HUDEP-2 (cell line): ENCODE measurements around the gene RBBP8.
"Not testable (repeated sequence)": the region's sequence is repeated elsewhere in the genome, so short reads cannot be mapped to it uniquely, and the experiment has no call there.

ENCODE experiments used
- DNase-seq, 76 experiments: peaks; one replicate each; lab custom pipeline; 2025; ENCODE audit not compliant: unreplicated experiment in 76 of 76; lab: John Stamatoyannopoulos, UW

The RBBP8 gene

DNA sequence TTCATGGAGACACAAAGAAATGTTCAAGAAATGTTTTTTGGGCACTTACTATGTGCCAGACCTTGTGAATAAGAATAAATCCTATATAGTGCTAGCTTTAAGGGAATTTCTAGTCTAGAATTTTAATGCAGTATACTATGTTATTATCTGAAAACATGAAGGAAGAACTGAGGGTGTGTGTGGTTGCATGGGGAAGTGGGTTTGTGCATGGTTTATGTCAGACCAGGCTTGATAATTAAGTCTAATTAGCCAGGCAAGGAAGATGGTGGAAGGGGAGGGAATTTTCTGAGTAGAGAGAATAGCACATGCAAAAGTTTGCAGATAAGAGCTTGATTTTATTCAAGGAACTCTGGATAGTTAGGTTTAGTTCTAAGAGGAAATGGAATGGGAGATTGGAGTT, 6.5 kb downstream of the RBBP8 start:
- DNase-seq: no peak

GRCh38 chr18:22943847-22944246, 10.7 kb downstream of the RBBP8 start:
- no peak for DNase-seq

DNA sequence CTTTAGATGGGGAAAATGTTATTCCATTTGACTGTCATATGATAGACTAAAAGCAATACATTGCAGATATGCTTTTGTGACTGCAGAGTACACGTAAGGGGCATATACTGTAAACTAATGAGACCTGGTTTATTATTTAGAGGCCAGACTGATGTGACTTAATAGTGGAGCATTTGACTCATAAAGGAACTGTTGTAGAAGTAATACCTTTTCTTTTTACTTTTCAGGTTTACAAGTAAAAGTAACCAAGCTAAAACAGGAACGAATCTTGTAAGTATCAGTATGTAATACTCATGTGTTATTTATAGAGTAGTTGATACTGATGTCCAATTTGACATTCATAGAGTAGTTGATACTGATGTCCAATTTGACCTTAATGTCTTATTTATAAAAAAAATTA, 13.1 kb downstream of the RBBP8 start:
- no peak for DNase-seq

DNA sequence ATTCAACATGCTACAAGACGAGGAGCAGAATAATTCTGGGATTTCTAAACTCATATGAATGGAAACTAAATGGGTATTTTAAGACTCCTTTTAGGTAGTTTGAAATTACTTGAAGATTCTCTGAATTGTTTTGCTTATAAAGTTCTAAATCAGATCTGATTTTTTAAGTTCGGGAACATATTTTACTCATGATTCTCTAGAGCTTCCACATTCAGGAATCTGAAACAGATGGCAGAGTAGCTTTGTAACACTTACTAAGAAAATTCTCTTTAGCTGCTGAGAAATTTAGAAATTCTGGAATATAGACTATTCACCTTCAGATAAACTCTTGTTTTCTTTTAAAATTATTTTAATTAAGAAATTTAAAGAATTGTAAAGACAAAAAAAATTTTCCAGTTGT, 13.7 kb downstream of the RBBP8 start:
- no peak for DNase-seq

GRCh38 chr18:22951823-22952222, 18.7 kb downstream of the RBBP8 start:
- no peak for DNase-seq

DNA sequence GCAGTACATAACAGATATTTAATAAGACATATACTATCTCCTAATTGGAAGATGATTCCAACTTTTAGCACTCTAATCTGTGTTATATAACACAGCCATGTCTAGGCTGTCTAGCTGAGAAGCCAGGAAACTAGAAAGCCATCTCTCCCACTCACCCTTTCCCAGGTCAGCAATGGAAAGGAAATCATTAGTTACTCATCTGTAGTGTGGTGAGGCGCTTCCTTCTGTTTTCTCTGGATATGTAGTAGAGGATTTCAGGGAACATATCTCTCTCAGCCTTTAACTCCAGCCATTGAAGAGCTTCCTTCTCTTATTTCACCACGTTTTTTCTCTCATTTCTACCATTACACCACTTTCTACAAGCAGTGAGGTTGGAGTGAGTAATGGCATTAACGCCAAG, 19.4 kb downstream of the RBBP8 start:
- DNase-seq: no peak

DNA sequence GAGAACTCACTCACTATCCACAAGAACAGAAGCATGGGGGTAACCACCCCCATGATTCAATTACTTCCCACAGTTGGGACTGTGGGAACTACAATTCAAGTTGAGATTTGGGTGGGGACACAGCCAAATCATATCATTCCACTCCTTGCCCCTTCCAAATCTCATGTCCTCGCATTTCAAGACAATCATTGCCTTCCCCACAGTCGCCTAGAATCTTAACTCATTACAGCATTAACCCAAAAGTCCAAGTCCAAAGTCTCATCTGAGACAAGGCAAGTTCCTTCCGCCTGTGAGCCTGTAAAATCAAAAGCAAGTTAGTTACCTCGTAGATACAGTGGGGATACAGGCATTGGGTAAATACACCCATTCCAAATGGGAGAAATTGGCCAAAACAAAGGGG, 20.9 kb downstream of the RBBP8 start:
- not testable (repeated sequence) for DNase-seq

DNA sequence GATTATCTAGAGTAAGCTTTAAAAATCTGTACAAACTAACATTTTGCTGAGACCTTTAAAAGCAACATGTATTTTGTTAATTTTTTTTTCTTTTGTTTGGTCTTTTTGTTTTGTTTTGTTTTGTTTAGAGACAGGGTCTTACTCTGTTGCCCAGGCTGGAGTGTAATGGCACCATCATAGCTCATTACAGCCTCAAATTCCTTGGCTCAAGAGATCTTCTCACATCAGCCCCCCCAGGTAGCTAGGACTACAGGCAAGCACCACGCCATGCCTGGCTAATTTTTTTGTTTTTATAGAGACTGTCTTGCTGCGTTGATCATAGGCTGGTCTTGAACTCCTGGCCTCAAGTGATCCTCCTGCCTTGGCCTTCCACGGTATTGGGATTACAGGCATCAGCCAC, 23.1 kb downstream of the RBBP8 start:
- no peak for DNase-seq

- DNase-seq: no peak
Measured at GRCh38 chr18:22961156-22961555, 28.0 kb downstream of the RBBP8 start.

DNA sequence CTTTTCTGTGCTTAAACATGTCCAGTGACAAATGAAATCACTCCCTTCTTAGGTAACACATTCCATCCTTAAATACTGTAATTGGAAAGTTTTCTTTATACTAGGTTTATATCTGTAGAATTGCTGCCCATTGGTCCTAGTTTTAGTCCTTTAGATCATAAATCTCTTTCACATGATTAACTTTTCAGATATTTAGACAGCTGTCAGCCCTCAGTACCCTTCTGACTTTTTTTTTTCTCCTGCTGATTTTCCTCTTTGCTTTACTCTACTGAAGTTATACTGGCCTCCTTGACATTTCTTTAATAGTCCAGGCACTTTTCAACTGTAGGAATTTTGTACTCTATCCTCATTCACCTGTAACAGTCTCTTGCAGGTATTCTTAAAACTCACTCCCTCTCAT, 28.9 kb downstream of the RBBP8 start:
- no peak for DNase-seq

- no peak for DNase-seq
Measured at GRCh38 chr18:22964116-22964515, 31.0 kb downstream of the RBBP8 start.

DNA sequence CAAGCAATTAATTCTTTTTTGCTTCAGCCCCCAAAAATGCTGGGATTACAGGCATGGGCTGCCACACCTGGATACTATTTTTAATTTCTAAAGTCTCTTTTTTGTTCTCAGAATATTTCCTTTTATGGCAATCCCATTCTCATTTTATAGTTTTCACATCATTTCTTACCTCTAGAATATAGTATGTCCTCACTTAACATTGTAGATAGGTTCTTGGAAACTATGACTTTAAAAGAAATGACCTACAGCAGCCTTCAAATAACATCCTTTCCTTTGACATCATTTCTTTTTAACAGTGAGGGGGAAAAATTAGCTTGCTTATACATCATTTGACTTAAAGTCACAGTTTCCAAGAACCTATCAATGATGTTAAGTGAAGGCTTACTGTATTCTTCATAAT, 31.6 kb downstream of the RBBP8 start:
- DNase-seq: no peak

DNA sequence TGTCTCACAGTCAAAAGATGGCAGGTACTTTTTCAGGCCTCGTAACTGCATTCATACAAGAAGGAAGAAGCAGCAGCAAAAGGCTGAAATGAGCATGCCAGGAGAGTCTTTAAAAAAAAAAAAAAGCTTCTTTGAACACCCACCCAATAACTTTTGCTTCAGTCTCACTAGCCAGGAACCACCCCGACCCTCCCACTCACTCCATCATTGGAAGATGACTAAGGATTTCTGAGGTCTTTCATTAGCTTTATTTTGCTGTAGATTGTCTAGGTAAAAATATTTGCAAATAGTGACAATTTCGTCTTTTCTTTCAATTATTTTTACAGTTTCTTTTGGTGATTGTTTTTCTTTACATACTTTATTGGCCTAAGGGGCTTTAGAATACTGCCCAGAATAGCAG, 37.9 kb downstream of the RBBP8 start:
- peak in 8 of 76 experiments; percentile 5 to 30 (median 9) for DNase-seq

DNA sequence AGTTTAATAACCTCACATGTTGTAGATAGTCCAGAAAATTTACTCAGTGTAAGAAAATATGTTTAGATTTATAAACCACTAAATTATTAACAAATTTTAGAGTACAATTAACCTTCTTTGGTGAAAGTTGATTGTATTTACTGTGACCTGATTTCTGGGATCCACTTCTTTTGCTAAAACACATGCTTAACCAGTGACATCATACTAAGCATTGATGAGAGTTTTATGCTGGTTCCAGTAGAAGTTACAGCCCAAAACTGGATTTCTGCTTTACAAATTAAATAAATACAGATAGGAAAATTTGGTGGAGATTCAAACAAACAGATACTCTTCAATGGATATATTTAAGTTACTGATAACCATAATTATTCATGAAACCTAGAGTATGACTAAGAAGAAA, 40.9 kb downstream of the RBBP8 start:
- DNase-seq: no peak

DNA sequence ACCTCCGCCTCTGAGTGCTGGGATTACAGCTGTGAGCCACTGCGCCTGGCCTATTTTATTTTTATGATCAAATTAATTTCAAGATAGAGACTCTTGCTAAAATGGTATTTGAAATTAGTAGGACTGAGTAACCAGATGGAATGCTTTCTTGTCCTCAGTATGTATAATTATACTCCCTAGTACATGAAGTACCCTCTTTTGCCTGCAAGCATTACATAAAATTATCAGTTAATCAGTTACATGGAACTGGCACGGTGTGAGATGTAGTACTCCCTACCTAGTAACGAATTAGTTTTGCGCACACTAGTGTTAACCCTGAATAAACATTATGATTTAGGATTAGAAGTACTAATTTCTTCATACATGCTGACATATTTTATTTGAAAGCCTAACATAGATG, 41.6 kb downstream of the RBBP8 start:
- DNase-seq: no peak

- no peak for DNase-seq
Measured at GRCh38 chr18:22975508-22975907, 42.4 kb downstream of the RBBP8 start.

GRCh38 chr18:22977847-22978701, 44.9 kb downstream of the RBBP8 start:
- DNase-seq: no peak

GRCh38 chr18:22980394-22980793, 47.3 kb downstream of the RBBP8 start:
- no peak for DNase-seq

GRCh38 chr18:22981274-22982133, 48.4 kb downstream of the RBBP8 start:
- no peak for DNase-seq

- peak in 7 of 76 experiments; percentile 6 to 35 (median 16) for DNase-seq
Measured at GRCh38 chr18:22983175-22983574, 50.0 kb downstream of the RBBP8 start.

- no peak for DNase-seq
Measured at GRCh38 chr18:22985250-22985649, 52.1 kb downstream of the RBBP8 start.
